ENCODE results near the gene ESM1.
"Not testable (repeated sequence)": the region's sequence is repeated elsewhere in the genome, so short reads cannot be mapped to it uniquely, and the experiment has no call there.

Gene ESM1

DNA sequence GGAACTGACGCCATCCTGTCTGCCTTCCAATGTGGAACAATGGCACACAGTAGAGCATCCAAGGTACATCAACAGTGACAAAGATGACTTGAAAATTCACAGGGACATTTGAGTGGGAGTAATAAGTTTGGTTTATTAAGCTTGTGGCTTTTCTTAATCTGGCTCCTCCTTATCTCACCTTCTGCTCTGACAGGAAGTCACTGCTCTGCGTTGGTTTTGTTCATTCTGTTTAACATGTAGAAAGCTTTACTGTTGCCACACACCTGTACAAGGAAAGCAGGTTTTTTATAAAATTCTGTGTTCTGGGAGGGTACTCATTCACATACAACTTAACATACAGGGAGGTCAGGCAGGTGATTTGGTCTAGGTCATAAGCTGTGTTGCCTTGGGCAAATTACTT is 37.1 kb upstream of the ESM1 start:
- TF ChIP-seq, protein P1, sequence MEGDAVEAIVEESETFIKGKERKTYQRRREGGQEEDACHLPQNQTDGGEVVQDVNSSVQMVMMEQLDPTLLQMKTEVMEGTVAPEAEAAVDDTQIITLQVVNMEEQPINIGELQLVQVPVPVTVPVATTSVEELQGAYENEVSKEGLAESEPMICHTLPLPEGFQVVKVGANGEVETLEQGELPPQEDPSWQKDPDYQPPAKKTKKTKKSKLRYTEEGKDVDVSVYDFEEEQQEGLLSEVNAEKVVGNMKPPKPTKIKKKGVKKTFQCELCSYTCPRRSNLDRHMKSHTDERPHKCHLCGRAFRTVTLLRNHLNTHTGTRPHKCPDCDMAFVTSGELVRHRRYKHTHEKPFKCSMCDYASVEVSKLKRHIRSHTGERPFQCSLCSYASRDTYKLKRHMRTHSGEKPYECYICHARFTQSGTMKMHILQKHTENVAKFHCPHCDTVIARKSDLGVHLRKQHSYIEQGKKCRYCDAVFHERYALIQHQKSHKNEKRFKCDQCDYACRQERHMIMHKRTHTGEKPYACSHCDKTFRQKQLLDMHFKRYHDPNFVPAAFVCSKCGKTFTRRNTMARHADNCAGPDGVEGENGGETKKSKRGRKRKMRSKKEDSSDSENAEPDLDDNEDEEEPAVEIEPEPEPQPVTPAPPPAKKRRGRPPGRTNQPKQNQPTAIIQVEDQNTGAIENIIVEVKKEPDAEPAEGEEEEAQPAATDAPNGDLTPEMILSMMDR (IDR thresholded peaks at IDR 0.05; ENCODE audit: low read depth, low read length, missing control alignments): no peak
- no peak overlapping the region for H3K4me3 ChIP-seq (ENCODE audit: low read depth, low read length)
- DNase-seq (ENCODE audit: low read depth): no peak

DNA sequence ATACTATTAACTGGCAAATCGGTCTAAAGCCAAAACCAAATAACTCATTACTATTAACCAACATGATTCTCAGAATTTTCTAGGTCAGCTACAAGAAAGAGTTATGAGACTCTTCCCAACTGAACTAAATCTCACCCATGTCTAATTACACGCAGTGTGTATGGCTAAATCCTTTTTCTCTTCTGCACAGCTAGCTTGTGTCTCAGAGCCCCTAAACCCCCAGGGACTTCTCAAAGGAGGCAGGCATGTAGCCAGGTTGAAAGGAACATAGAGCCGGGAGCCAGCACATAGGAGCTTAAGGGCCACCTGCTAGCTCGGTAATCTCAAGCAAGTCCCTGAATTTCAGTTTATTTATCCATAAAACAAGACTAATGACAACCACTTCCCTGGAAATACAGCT is 36.4 kb upstream of the ESM1 start:
- H3K4me3 ChIP-seq (ENCODE audit: low read depth, low read length): no peak overlapping the region
- TF ChIP-seq, protein P1 (IDR thresholded peaks at IDR 0.05; ENCODE audit: low read depth, low read length, missing control alignments): no peak
- no peak for DNase-seq (ENCODE audit: low read depth)

GRCh38 chr5:55021410-55021809 is 36.0 kb upstream of the ESM1 start:
- TF ChIP-seq, protein P1 (IDR thresholded peaks at IDR 0.05; ENCODE audit: low read depth, low read length, missing control alignments): no peak
- H3K4me3 ChIP-seq (ENCODE audit: low read depth, low read length): no peak overlapping the region
- no peak for DNase-seq (ENCODE audit: low read depth)

DNA sequence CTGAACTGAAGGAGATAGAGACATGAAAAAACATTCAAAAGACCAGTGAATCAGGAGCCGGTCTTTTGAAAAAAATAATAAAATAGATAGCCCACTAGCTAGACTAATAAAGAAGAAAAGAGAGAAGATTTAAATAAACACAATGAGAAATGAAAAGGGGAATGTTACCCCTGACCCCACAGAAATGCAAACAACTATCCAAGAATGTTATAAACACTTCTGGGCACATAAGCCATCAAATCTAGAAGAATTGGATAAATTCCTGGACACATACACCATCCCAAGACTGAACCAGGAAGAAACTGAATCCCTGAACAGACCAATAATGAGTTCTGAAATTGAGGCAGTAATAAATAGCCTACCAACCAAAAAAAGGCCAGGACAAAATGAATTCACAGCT is 24.8 kb upstream of the ESM1 start:
- DNase-seq (ENCODE audit: low read depth); H3K4me3 ChIP-seq (ENCODE audit: low read depth, low read length): not testable (repeated sequence)

DNA sequence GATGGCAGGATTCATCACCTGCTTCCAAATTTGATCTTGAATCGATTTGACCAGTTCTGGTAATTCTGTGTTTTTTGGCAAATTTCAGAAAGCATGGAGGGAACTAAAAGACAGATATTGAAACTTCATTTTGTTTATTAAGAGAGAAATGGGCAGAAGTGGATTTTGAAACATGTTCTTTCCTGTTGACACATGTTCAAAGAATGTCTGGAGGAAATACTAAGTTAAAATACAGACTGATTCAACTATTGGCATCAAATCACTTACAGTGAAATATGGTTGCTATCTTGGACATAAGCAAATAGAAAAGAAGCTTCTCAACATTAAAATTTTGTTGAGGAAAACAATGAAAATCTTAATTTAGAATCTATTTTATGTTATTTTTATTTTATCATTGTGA is 19.3 kb upstream of the ESM1 start:
- DNase-seq (ENCODE audit: low read depth): no peak
- H3K4me3 ChIP-seq (ENCODE audit: low read depth, low read length): no peak overlapping the region
- TF ChIP-seq, protein P1 (IDR thresholded peaks at IDR 0.05; ENCODE audit: low read depth, low read length, missing control alignments): no peak

DNA sequence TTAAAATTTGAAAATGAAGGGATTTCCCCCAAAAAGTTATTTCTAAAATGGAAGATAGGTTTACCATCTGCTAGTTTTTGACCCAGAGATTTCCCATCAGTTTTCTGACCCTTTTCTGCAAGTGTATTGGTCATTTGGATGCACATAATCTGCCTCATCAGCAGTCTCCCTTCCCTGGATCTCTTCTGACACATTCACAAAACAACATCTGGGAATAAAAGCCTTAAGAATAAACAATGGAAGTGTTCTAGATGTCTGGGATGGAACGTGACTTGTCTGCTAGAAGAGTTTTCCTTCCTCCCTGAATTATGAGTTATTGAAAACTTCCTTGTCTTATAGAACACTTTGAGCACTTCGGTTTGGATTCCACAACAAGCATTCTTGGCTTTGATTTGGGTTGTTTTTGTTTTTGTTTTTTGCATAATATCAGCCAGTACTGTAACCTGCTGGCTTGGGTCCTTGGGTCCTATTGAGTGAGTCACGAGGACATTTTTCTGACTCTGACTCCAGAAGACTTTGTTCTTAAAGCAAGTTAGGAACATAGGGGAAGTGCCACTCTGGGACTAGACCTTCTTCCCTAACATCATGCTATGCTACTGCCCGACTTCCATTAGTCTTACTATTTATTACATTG is 18.2 kb upstream of the ESM1 start:
- TF ChIP-seq, protein P1 (IDR thresholded peaks at IDR 0.05; ENCODE audit: low read depth, low read length, missing control alignments): no peak
- H3K4me3 ChIP-seq (ENCODE audit: low read depth, low read length): no peak overlapping the region
- DNase-seq (ENCODE audit: low read depth): no peak

DNA sequence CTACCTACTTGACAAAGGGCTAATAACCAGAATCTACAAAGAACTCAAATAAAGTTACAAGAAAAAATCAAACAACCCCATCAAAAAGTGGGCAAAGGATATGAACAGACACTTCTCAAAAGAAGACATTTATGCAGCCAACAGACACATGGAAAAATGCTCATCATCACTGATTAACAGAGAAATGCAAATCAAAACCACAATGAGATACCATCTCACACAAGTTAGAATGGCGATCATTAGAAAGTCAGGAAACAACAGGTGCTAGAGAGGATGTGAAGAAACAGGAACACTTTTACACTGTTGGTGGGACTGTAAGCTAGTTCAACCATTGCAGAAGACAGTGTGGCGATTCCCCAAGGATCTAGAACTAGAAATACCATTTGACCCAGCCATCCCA is 16.8 kb upstream of the ESM1 start:
- not testable (repeated sequence) for H3K4me3 ChIP-seq (ENCODE audit: low read depth, low read length); DNase-seq (ENCODE audit: low read depth)

DNA sequence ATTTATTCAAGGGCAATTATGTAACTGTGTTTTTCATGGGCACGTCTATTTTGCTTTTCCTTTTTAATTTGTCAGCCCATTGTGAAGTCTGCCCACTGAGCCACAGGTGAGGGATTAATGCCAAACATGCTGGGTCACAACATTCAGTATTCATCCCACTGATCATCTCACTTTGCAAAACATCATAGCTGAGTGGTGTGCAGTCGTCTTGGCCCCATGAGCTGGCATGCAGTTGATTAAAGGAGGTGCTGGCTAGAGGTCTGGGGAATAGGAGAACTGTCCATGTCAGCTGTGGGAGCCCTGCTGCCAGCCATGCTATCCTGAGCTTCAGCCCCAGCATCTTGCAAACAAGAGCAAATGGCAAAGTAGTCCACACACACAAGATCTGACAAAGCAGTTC is 11.7 kb upstream of the ESM1 start:
- TF ChIP-seq, protein P1 (IDR thresholded peaks at IDR 0.05; ENCODE audit: low read depth, low read length, missing control alignments): no peak
- DNase-seq (ENCODE audit: low read depth): no peak
- H3K4me3 ChIP-seq (ENCODE audit: low read depth, low read length): no peak overlapping the region
